Posterior cingulate gyrus (tissue), 11 donors: ENCODE results near the gene ARHGEF17.

Experiments used
- DNase-seq, 10 donors: peaks; one replicate each; pipeline versions ENCODE4 v3.0.0 to v3.0.0-alpha.2; 2020 to 2021; ENCODE audit warnings: mixed read lengths in 3 of 10
- intact Hi-C: fragments of 100-400 bp; cut with DNase I; formaldehyde crosslinking; loops from one replicate; pipeline ENCODE4 v1.15.1; 2023

ARHGEF17 gene

GRCh38 chr11:73386546-73386945 lies 78.5 kb downstream of the ARHGEF17 start:
- intact Hi-C loops, result no loop called here
- no peak for DNase-seq

GRCh38 chr11:73387594-73388264 lies 79.7 kb downstream of the ARHGEF17 start:
- intact Hi-C loops, result no loop called here
- peak in 1 of 10 donors; percentile 59 for DNase-seq

- peak in 3 of 10 donors; percentile 74 to 88 (median 82) for DNase-seq
- intact Hi-C loops, result no loop called here
Measured at GRCh38 chr11:73388265-73389133, 80.4 kb downstream of the ARHGEF17 start.

GRCh38 chr11:73389134-73389525 lies 81.1 kb downstream of the ARHGEF17 start:
- peak in 2 of 10 donors; percentile 15 to 67 for DNase-seq
- intact Hi-C loops, result no loop called here

GRCh38 chr11:73389916-73390315 lies 81.8 kb downstream of the ARHGEF17 start:
- intact Hi-C loops, result no loop called here
- peak in 2 of 10 donors; percentile 24 to 81 for DNase-seq

- DNase-seq, result peak in 2 of 10 donors; percentile 9 to 62
Measured at GRCh38 chr11:73390601-73391565, 82.8 kb downstream of the ARHGEF17 start.

GRCh38 chr11:73391665-73392064 lies 83.6 kb downstream of the ARHGEF17 start:
- intact Hi-C loops, result no loop called here
- peak in 2 of 10 donors; percentile 38 to 54 for DNase-seq

More at GRCh38 chr11:73390601-73391565, 82.8 kb downstream of the ARHGEF17 start:
- intact Hi-C loops, result no loop called here

GRCh38 chr11:73392108-73393010 lies 84.3 kb downstream of the ARHGEF17 start:
- intact Hi-C loops, result loop anchor here (1.0 kb wide), 1 partner anchor 41 kb away; no protein-coding TSS in a partner anchor
- peak in 3 of 10 donors; percentile 68 to 81 (median 75) for DNase-seq

GRCh38 chr11:73393011-73393380 lies 84.9 kb downstream of the ARHGEF17 start:
- peak in 4 of 10 donors; percentile 11 to 78 (median 52) for DNase-seq
- intact Hi-C loops, result loop anchor here (1.0 kb wide), 1 partner anchor 42 kb away; no protein-coding TSS in a partner anchor

GRCh38 chr11:73393479-73394415 lies 85.7 kb downstream of the ARHGEF17 start:
- intact Hi-C loops, result loop anchor here (1.0 kb wide), 1 partner anchor 42 kb away; no protein-coding TSS in a partner anchor
- peak in 9 of 10 donors; percentile 72 to 96 (median 78) for DNase-seq

- intact Hi-C loops, result no loop called here
Measured at GRCh38 chr11:73394416-73395296, 86.6 kb downstream of the ARHGEF17 start.

GRCh38 chr11:73395297-73396208 lies 87.5 kb downstream of the ARHGEF17 start:
- intact Hi-C loops, result no loop called here
- DNase-seq, result peak in 4 of 10 donors; percentile 2 to 77 (median 65)

More at GRCh38 chr11:73394416-73395296, 86.6 kb downstream of the ARHGEF17 start:
- DNase-seq, result peak in 4 of 10 donors; percentile 6 to 80 (median 70)

GRCh38 chr11:73396251-73396930 lies 88.3 kb downstream of the ARHGEF17 start:
- peak in 4 of 10 donors; percentile 3 to 72 (median 50) for DNase-seq
- intact Hi-C loops, result no loop called here

GRCh38 chr11:73396985-73397384 lies 88.9 kb downstream of the ARHGEF17 start:
- intact Hi-C loops, result no loop called here
- DNase-seq, result peak in 4 of 10 donors; percentile 5 to 55 (median 50)
